ENCODE data around the gene ASF1A. TPM values are rescaled to one million over a fixed set of nuclear protein-coding genes. Genes with fewer than 3 reads are reported as not detected.

The ASF1A gene
- 24.0 and 24.7 TPM in 2 replicates for polyA plus RNA-seq (2013)

GRCh38 chr6:118893807-118894424 lies at the start of gene ASF1A:
TSS of gene ASF1A (plus strand) at chr6:118894152. CDS start at chr6:118894414, 262 bp downstream.
- peak within 1 kb of the TSS; percentile 98 for H3K9ac ChIP-seq (ENCODE audit: low read length)
- H3K36me3 ChIP-seq (ENCODE audit: control insufficient read depth in 1 of 2, insufficient read depth in 2 of 2, low read length in 2 of 2): peaks cover under 1 to 2% of the 10 kb centered on the region in 2 experiments
- H2BK5ac ChIP-seq (ENCODE audit: low read depth, low read length, poor library complexity): peak within 1 kb of the TSS; percentile 98
- H3K4ac ChIP-seq (ENCODE audit: low read depth, low read length): peak within 1 kb of the TSS; percentile 83
- H3K79me2 ChIP-seq (ENCODE audit: control insufficient read depth, insufficient read depth, low read length, poor library complexity): peaks cover 13% of the 10 kb centered on the region
- WGBS (ENCODE audit: extremely low coverage, insufficient coverage, insufficient read length): no CpG with 5 or more reads among the region's 51 CpGs
- H3K23ac ChIP-seq (ENCODE audit: low read length): no peak within 1 kb of the TSS
- H3K4me3 ChIP-seq (ENCODE audit: low read depth, low read length): peak within 1 kb of the TSS; percentile 99
- H2AK5ac ChIP-seq (ENCODE audit: low read length): peak within 1 kb of the TSS; percentile 94
- peak within 1 kb of the TSS; percentile 95 for H3K27ac ChIP-seq (ENCODE audit: low read depth, low read length)
- H3K4me1 ChIP-seq (ENCODE audit: control insufficient read depth in 1 of 2, insufficient read depth in 2 of 2, low read length in 2 of 2): no peaks in the 10 kb centered on the region
- DNase-seq: peak; percentile 96 to 99
- H4K8ac ChIP-seq (ENCODE audit: low read depth, low read length): peak within 1 kb of the TSS; percentile 89
- peak within 1 kb of the TSS; percentile 26 for H2AFZ ChIP-seq (ENCODE audit: insufficient read depth, low read length, poor library complexity)
- H3K27me3 ChIP-seq (ENCODE audit: insufficient read depth, low read length): no peaks in the 10 kb centered on the region
- H2BK12ac ChIP-seq (ENCODE audit: low read length): peak within 1 kb of the TSS; percentile 39
- H4K91ac ChIP-seq (ENCODE audit: low read depth, low read length): peak within 1 kb of the TSS; percentile 95
- peak within 1 kb of the TSS; percentile 100 for H3K18ac ChIP-seq (ENCODE audit: low read length)
- H3K9me3 ChIP-seq (ENCODE audit: insufficient read depth, low read depth, low read length): no peaks in the 10 kb centered on the region
- H3K4me2 ChIP-seq (ENCODE audit: low read length): peak within 1 kb of the TSS; percentile 84
- H3K79me1 ChIP-seq (ENCODE audit: low read length): peaks cover 14% of the 10 kb centered on the region
- peak within 1 kb of the TSS; percentile 96 for H3K14ac ChIP-seq (ENCODE audit: low read length)
- peak within 1 kb of the TSS; percentile 93 for H2BK120ac ChIP-seq (ENCODE audit: insufficient read depth, low read length, poor library complexity)
- peak within 1 kb of the TSS; percentile 94 for H4K12ac ChIP-seq (ENCODE audit: low read depth, low read length)

- Histone ChIP-seq H3K79me1 (ENCODE audit: low read length) (no peaks in the 10 kb centered on the region), H4K8ac (ENCODE audit: low read depth, low read length) (no peak overlapping the region), H3K14ac (ENCODE audit: low read length) (no peak overlapping the region), H2BK5ac (ENCODE audit: low read depth, low read length, poor library complexity) (no peak overlapping the region), H3K27ac (ENCODE audit: low read depth, low read length) (no peak overlapping the region), H2AK5ac (ENCODE audit: low read length) (no peak overlapping the region), H2AFZ (ENCODE audit: insufficient read depth, low read length, poor library complexity) (no peak overlapping the region), H3K4me3 (ENCODE audit: low read depth, low read length) (no peak overlapping the region), H3K23ac (ENCODE audit: low read length) (no peak overlapping the region), H3K36me3 (ENCODE audit: control insufficient read depth in 1 of 2, insufficient read depth in 2 of 2, low read length in 2 of 2) (no peaks in the 10 kb centered on the region), H3K79me2 (ENCODE audit: control insufficient read depth, insufficient read depth, low read length, poor library complexity) (no peaks in the 10 kb centered on the region), H3K4ac (ENCODE audit: low read depth, low read length) (no peak overlapping the region), H4K12ac (ENCODE audit: low read depth, low read length) (no peak overlapping the region), H3K4me1 (ENCODE audit: control insufficient read depth in 1 of 2, insufficient read depth in 2 of 2, low read length in 2 of 2) (no peaks in the 10 kb centered on the region), H3K9me3 (ENCODE audit: insufficient read depth, low read depth, low read length) (no peaks in the 10 kb centered on the region), H2BK120ac (ENCODE audit: insufficient read depth, low read length, poor library complexity) (no peak overlapping the region), H3K4me2 (ENCODE audit: low read length) (no peak overlapping the region), H3K18ac (ENCODE audit: low read length) (no peak overlapping the region), H4K91ac (ENCODE audit: low read depth, low read length) (no peak overlapping the region), H3K27me3 (ENCODE audit: insufficient read depth, low read length) (no peaks in the 10 kb centered on the region), H3K9ac (ENCODE audit: low read length) (no peak overlapping the region), H2BK12ac (ENCODE audit: low read length) (no peak overlapping the region)
- DNase-seq: no peak
- no CpG with 5 or more reads among the region's 3 CpGs for WGBS (ENCODE audit: extremely low coverage, insufficient coverage, insufficient read length)
Measured at GRCh38 chr6:118844915-118845314, 49.0 kb upstream of the ASF1A start.

DNA sequence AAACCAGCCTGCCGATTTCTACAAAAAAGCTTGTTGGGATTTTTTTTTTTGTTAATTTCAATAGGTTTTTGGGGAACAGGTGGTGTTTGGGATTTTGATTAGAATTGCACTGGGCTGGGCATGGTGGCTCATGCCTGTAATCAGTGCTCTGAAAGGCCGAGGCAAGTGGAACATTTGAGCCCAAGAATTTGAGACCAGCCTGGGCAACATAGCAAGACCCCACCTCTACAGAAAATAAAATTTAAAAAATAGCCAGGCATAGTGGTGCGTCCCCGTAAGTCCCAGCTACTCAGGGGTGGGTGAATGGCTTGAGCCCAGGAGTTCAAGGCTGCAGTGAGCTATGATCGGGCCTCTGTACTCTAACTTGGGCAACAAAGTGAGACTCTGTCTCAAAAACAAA lies 40.5 kb upstream of the ASF1A start:
- Histone ChIP-seq H2BK12ac (ENCODE audit: low read length) (no peak overlapping the region), H2AK5ac (ENCODE audit: low read length) (no peak overlapping the region), H4K8ac (ENCODE audit: low read depth, low read length) (no peak overlapping the region), H3K27me3 (ENCODE audit: insufficient read depth, low read length) (no peaks in the 10 kb centered on the region), H3K23ac (ENCODE audit: low read length) (no peak overlapping the region), H3K4me1 (ENCODE audit: control insufficient read depth in 1 of 2, insufficient read depth in 2 of 2, low read length in 2 of 2) (peaks cover 0 to 3% of the 10 kb centered on the region in 2 experiments), H4K12ac (ENCODE audit: low read depth, low read length) (no peak overlapping the region), H3K9me3 (ENCODE audit: insufficient read depth, low read depth, low read length) (no peaks in the 10 kb centered on the region), H3K4me3 (ENCODE audit: low read depth, low read length) (no peak overlapping the region), H2BK120ac (ENCODE audit: insufficient read depth, low read length, poor library complexity) (no peak overlapping the region), H3K14ac (ENCODE audit: low read length) (no peak overlapping the region), H4K91ac (ENCODE audit: low read depth, low read length) (no peak overlapping the region), H3K18ac (ENCODE audit: low read length) (no peak overlapping the region), H2BK5ac (ENCODE audit: low read depth, low read length, poor library complexity) (no peak overlapping the region), H3K4ac (ENCODE audit: low read depth, low read length) (no peak overlapping the region), H3K27ac (ENCODE audit: low read depth, low read length) (no peak overlapping the region), H2AFZ (ENCODE audit: insufficient read depth, low read length, poor library complexity) (no peak overlapping the region), H3K4me2 (ENCODE audit: low read length) (no peak overlapping the region), H3K79me2 (ENCODE audit: control insufficient read depth, insufficient read depth, low read length, poor library complexity) (no peaks in the 10 kb centered on the region), H3K36me3 (ENCODE audit: control insufficient read depth in 1 of 2, insufficient read depth in 2 of 2, low read length in 2 of 2) (no peaks in the 10 kb centered on the region), H3K79me1 (ENCODE audit: low read length) (no peaks in the 10 kb centered on the region), H3K9ac (ENCODE audit: low read length) (no peak overlapping the region)
- no CpG with 5 or more reads among the region's 5 CpGs for WGBS (ENCODE audit: extremely low coverage, insufficient coverage, insufficient read length)
- DNase-seq: no peak

DNA sequence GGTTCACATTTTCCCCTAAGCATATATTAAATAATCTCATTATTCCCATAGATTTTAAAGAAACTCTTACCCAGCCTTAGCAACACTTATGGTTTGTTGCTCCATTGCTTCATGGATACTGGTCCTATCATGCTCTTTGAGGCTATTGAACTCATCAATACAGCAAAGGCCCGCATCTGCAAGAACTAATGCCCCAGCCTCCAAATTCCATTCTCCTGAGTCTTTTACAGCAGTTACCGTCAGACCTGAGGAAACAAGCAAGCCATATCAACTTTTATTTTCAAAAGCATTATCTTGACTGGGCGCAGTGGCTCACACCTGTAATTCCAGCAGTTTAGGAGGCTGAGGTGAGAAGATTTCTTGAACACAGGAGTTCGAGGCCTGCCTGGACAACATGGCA lies 37.7 kb upstream of the ASF1A start:
- Histone ChIP-seq H3K4ac (ENCODE audit: low read depth, low read length) (no peak overlapping the region), H3K9ac (ENCODE audit: low read length) (no peak overlapping the region), H3K18ac (ENCODE audit: low read length) (no peak overlapping the region), H2BK120ac (ENCODE audit: insufficient read depth, low read length, poor library complexity) (no peak overlapping the region), H3K27ac (ENCODE audit: low read depth, low read length) (no peak overlapping the region), H3K4me3 (ENCODE audit: low read depth, low read length) (no peak overlapping the region), H2AFZ (ENCODE audit: insufficient read depth, low read length, poor library complexity) (no peak overlapping the region), H4K12ac (ENCODE audit: low read depth, low read length) (no peak overlapping the region), H4K8ac (ENCODE audit: low read depth, low read length) (no peak overlapping the region), H3K4me1 (ENCODE audit: control insufficient read depth in 1 of 2, insufficient read depth in 2 of 2, low read length in 2 of 2) (peaks cover 0 to 3% of the 10 kb centered on the region in 2 experiments), H2BK12ac (ENCODE audit: low read length) (no peak overlapping the region), H4K91ac (ENCODE audit: low read depth, low read length) (no peak overlapping the region), H2AK5ac (ENCODE audit: low read length) (no peak overlapping the region), H3K79me1 (ENCODE audit: low read length) (no peaks in the 10 kb centered on the region), H3K23ac (ENCODE audit: low read length) (no peak overlapping the region), H3K9me3 (ENCODE audit: insufficient read depth, low read depth, low read length) (no peaks in the 10 kb centered on the region), H3K36me3 (ENCODE audit: control insufficient read depth in 1 of 2, insufficient read depth in 2 of 2, low read length in 2 of 2) (no peaks in the 10 kb centered on the region), H3K79me2 (ENCODE audit: control insufficient read depth, insufficient read depth, low read length, poor library complexity) (no peaks in the 10 kb centered on the region), H2BK5ac (ENCODE audit: low read depth, low read length, poor library complexity) (no peak overlapping the region), H3K27me3 (ENCODE audit: insufficient read depth, low read length) (no peaks in the 10 kb centered on the region), H3K14ac (ENCODE audit: low read length) (no peak overlapping the region), H3K4me2 (ENCODE audit: low read length) (no peak overlapping the region)
- DNase-seq: peak; percentile 49 to 76
- no CpG with 5 or more reads among the region's 4 CpGs for WGBS (ENCODE audit: extremely low coverage, insufficient coverage, insufficient read length)

Measured in trophoblast cell (in vitro differentiated cells and primary cell).